ENCODE results near the gene USP26.
"Not testable (repeated sequence)": the region's sequence is repeated elsewhere in the genome, so short reads cannot be mapped to it uniquely, and the experiment has no call there.

USP26 gene

DNA sequence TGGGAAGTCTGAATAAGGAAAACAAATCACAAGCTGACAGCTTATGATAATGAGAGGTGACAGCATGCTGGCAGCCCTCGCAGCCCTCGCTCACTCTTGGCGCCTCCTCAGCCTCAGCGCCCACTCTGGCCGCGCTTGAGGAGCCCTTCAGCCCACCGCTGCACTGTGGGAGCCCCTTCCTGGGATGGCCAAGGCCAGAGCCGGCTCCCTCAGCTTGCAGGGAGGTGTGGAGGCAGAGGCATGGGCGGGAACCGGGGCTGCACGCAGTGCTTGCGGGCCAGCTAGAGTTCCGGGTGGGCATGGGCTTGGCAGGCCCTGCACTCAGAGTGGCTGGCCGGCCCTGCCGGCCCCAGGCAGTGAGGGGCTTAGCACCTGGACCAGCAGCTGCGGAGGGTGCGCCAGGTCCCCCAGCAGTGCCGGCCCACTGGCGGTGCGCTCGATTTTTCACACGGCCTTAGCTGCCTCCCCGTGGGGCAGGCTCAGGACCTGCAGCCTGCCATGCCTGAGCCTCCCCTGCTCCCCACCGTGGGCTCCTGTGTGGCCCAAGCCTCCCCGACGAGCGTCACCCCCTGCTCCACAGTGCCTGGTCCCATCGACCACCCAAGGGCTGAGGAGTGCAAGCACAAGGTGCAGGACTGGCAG is 52.6 kb downstream of the USP26 start:
- not testable (repeated sequence) for H3K27ac ChIP-seq (ENCODE audit: insufficient read depth, low read length, poor library complexity, severe bottlenecking); H3K9me3 ChIP-seq (ENCODE audit: control insufficient read depth, low read length); H3K4me1 ChIP-seq (ENCODE audit: control insufficient read depth, insufficient read depth, low read length, poor library complexity, severe bottlenecking); DNase-seq; H3K27me3 ChIP-seq (replicated peaks; ENCODE audit: control insufficient read depth, insufficient read depth, low read length, poor library complexity, severe bottlenecking); H3K36me3 ChIP-seq (ENCODE audit: control insufficient read depth, insufficient read depth, low read length); H3K4me3 ChIP-seq (ENCODE audit: insufficient read depth, low read depth, low read length, poor library complexity, severe bottlenecking)

GRCh38 chrX:133042260-133042659 is 54.6 kb downstream of the USP26 start:
- DNase-seq: no peak
- Histone ChIP-seq H3K4me1 (ENCODE audit: control insufficient read depth, insufficient read depth, low read length, poor library complexity, severe bottlenecking) (no peaks in the 10 kb centered on the region), H3K36me3 (ENCODE audit: control insufficient read depth, insufficient read depth, low read length) (no peaks in the 10 kb centered on the region), H3K27me3 (replicated peaks; ENCODE audit: control insufficient read depth, insufficient read depth, low read length, poor library complexity, severe bottlenecking) (no peaks in the 10 kb centered on the region), H3K27ac (ENCODE audit: insufficient read depth, low read length, poor library complexity, severe bottlenecking) (no peak overlapping the region), H3K9me3 (ENCODE audit: control insufficient read depth, low read length) (no peaks in the 10 kb centered on the region), H3K4me3 (ENCODE audit: insufficient read depth, low read depth, low read length, poor library complexity, severe bottlenecking) (no peak overlapping the region)

- Histone ChIP-seq H3K9me3 (ENCODE audit: control insufficient read depth, low read length) (no peaks in the 10 kb centered on the region), H3K4me3 (ENCODE audit: insufficient read depth, low read depth, low read length, poor library complexity, severe bottlenecking) (no peak overlapping the region), H3K27ac (ENCODE audit: insufficient read depth, low read length, poor library complexity, severe bottlenecking) (no peak overlapping the region), H3K36me3 (ENCODE audit: control insufficient read depth, insufficient read depth, low read length) (no peaks in the 10 kb centered on the region), H3K27me3 (replicated peaks; ENCODE audit: control insufficient read depth, insufficient read depth, low read length, poor library complexity, severe bottlenecking) (no peaks in the 10 kb centered on the region), H3K4me1 (ENCODE audit: control insufficient read depth, insufficient read depth, low read length, poor library complexity, severe bottlenecking) (no peaks in the 10 kb centered on the region)
- no peak for DNase-seq
These were observed 63.9 kb downstream of the USP26 start for GRCh38 chrX:133033010-133033409.

DNA sequence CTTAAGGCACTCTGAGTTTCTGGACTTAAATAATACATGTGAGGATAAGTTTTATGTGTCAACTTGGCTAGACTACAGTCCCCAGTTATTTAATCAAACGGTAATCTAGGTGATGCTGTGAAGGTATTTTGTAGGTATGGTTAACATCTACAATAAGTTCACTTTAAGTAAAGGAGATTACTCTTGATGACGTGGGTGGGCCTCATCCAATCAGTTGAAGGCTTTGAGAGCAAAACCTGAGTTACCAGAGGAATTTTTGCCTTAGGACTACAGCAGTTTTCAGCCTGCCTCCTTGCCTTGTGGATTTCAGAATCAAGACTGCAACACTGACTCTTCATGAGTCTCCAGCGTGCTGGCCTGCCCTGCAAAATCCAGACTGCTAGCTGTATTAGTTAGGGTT is 78.7 kb downstream of the USP26 start:
- H3K4me3 ChIP-seq (ENCODE audit: insufficient read depth, low read depth, low read length, poor library complexity, severe bottlenecking): no peak overlapping the region
- no peaks in the 10 kb centered on the region for H3K9me3 ChIP-seq (ENCODE audit: control insufficient read depth, low read length)
- no peaks in the 10 kb centered on the region for H3K4me1 ChIP-seq (ENCODE audit: control insufficient read depth, insufficient read depth, low read length, poor library complexity, severe bottlenecking)
- H3K36me3 ChIP-seq (ENCODE audit: control insufficient read depth, insufficient read depth, low read length): no peaks in the 10 kb centered on the region
- no peak for DNase-seq
- H3K27ac ChIP-seq (ENCODE audit: insufficient read depth, low read length, poor library complexity, severe bottlenecking): no peak overlapping the region
- H3K27me3 ChIP-seq (replicated peaks; ENCODE audit: control insufficient read depth, insufficient read depth, low read length, poor library complexity, severe bottlenecking): no peaks in the 10 kb centered on the region

DNA sequence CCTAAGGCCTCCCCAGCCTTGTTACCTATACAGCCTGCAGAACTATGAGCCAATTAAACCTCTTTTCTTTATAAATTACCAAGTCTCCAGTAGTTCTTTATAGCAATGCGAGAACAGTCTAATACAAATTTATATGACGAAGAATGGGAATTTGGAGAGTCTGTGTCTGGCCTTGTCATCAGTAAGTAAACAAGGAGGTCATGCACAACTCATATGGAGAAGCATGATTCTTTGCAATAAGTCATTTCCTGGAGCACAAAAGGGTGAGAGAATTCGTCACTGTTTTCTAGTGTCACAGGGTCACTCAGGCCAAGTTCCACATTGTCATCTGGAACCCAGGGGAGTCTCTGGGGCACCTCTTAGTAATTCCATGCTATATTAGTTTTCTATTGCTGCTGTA is 89.5 kb downstream of the USP26 start:
- H3K27ac ChIP-seq (ENCODE audit: insufficient read depth, low read length, poor library complexity, severe bottlenecking): no peak overlapping the region
- DNase-seq: no peak
- no peak overlapping the region for H3K4me3 ChIP-seq (ENCODE audit: insufficient read depth, low read depth, low read length, poor library complexity, severe bottlenecking)
- H3K9me3 ChIP-seq (ENCODE audit: control insufficient read depth, low read length): no peaks in the 10 kb centered on the region
- no peaks in the 10 kb centered on the region for H3K27me3 ChIP-seq (replicated peaks; ENCODE audit: control insufficient read depth, insufficient read depth, low read length, poor library complexity, severe bottlenecking)
- H3K4me1 ChIP-seq (ENCODE audit: control insufficient read depth, insufficient read depth, low read length, poor library complexity, severe bottlenecking): no peaks in the 10 kb centered on the region
- no peaks in the 10 kb centered on the region for H3K36me3 ChIP-seq (ENCODE audit: control insufficient read depth, insufficient read depth, low read length)

- no peak for DNase-seq
- Histone ChIP-seq H3K9me3 (ENCODE audit: control insufficient read depth, low read length) (no peaks in the 10 kb centered on the region), H3K4me1 (ENCODE audit: control insufficient read depth, insufficient read depth, low read length, poor library complexity, severe bottlenecking) (no peaks in the 10 kb centered on the region), H3K4me3 (ENCODE audit: insufficient read depth, low read depth, low read length, poor library complexity, severe bottlenecking) (no peak overlapping the region), H3K27ac (ENCODE audit: insufficient read depth, low read length, poor library complexity, severe bottlenecking) (no peak overlapping the region), H3K27me3 (replicated peaks; ENCODE audit: control insufficient read depth, insufficient read depth, low read length, poor library complexity, severe bottlenecking) (no peaks in the 10 kb centered on the region), H3K36me3 (ENCODE audit: control insufficient read depth, insufficient read depth, low read length) (no peaks in the 10 kb centered on the region)
These were observed 91.3 kb downstream of the USP26 start for GRCh38 chrX:133005616-133006015.

DNA sequence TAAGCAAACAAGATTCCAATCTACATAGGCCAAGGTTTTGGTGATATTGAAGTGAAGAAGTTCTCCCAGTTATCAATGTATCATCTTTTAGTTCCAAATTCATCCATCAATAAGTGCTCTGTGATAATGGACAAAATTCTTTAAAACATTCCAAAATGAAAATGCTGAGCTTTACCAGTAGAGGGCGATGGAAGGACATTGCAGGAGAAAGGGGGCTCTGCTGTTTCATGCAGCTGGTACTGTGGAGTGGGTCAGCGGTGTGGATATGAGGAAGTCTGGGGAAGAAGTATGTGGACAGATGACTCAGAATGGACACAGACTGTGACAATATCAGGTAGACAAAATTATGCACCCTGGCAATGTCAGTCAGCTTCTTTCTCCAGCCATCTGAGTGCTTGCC is 91.9 kb downstream of the USP26 start:
- Histone ChIP-seq H3K4me1 (ENCODE audit: control insufficient read depth, insufficient read depth, low read length, poor library complexity, severe bottlenecking) (no peaks in the 10 kb centered on the region), H3K9me3 (ENCODE audit: control insufficient read depth, low read length) (no peaks in the 10 kb centered on the region), H3K4me3 (ENCODE audit: insufficient read depth, low read depth, low read length, poor library complexity, severe bottlenecking) (no peak overlapping the region), H3K27me3 (replicated peaks; ENCODE audit: control insufficient read depth, insufficient read depth, low read length, poor library complexity, severe bottlenecking) (no peaks in the 10 kb centered on the region), H3K36me3 (ENCODE audit: control insufficient read depth, insufficient read depth, low read length) (no peaks in the 10 kb centered on the region), H3K27ac (ENCODE audit: insufficient read depth, low read length, poor library complexity, severe bottlenecking) (no peak overlapping the region)
- DNase-seq: no peak

- Histone ChIP-seq H3K9me3 (ENCODE audit: control insufficient read depth, low read length) (no peaks in the 10 kb centered on the region), H3K4me1 (ENCODE audit: control insufficient read depth, insufficient read depth, low read length, poor library complexity, severe bottlenecking) (no peaks in the 10 kb centered on the region), H3K36me3 (ENCODE audit: control insufficient read depth, insufficient read depth, low read length) (no peaks in the 10 kb centered on the region), H3K27me3 (replicated peaks; ENCODE audit: control insufficient read depth, insufficient read depth, low read length, poor library complexity, severe bottlenecking) (no peaks in the 10 kb centered on the region), H3K4me3 (ENCODE audit: insufficient read depth, low read depth, low read length, poor library complexity, severe bottlenecking) (no peak overlapping the region), H3K27ac (ENCODE audit: insufficient read depth, low read length, poor library complexity, severe bottlenecking) (no peak overlapping the region)
- DNase-seq: no peak
These were observed 97.7 kb downstream of the USP26 start for GRCh38 chrX:132999209-132999608.

DNA sequence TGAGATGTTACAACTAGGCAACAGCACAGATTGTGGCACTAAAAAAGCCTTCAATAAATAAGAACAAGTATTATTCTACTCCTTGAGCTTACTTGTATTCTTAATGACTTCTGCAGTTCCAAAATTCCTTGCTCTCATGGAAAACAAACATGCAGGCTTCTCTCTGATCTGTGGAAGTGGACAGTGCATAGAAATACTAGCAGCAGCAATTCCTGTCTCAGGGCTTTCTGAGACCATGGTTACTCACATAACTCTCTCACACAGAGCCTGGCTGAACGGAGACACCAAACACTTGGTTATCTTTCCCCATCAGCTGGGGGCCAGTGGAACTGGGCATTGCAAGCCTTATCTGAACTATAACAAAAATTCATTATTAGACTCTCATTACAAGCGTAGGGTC is 106.1 kb downstream of the USP26 start:
- Histone ChIP-seq H3K27me3 (replicated peaks; ENCODE audit: control insufficient read depth, insufficient read depth, low read length, poor library complexity, severe bottlenecking) (no peaks in the 10 kb centered on the region), H3K4me3 (ENCODE audit: insufficient read depth, low read depth, low read length, poor library complexity, severe bottlenecking) (no peak overlapping the region), H3K9me3 (ENCODE audit: control insufficient read depth, low read length) (no peaks in the 10 kb centered on the region), H3K27ac (ENCODE audit: insufficient read depth, low read length, poor library complexity, severe bottlenecking) (no peak overlapping the region), H3K4me1 (ENCODE audit: control insufficient read depth, insufficient read depth, low read length, poor library complexity, severe bottlenecking) (no peaks in the 10 kb centered on the region), H3K36me3 (ENCODE audit: control insufficient read depth, insufficient read depth, low read length) (no peaks in the 10 kb centered on the region)
- no peak for DNase-seq

- DNase-seq: no peak
- H3K27ac ChIP-seq (ENCODE audit: insufficient read depth, low read length, poor library complexity, severe bottlenecking): no peak overlapping the region
- no peaks in the 10 kb centered on the region for H3K9me3 ChIP-seq (ENCODE audit: control insufficient read depth, low read length)
- no peaks in the 10 kb centered on the region for H3K4me1 ChIP-seq (ENCODE audit: control insufficient read depth, insufficient read depth, low read length, poor library complexity, severe bottlenecking)
- H3K36me3 ChIP-seq (ENCODE audit: control insufficient read depth, insufficient read depth, low read length): no peaks in the 10 kb centered on the region
- H3K4me3 ChIP-seq (ENCODE audit: insufficient read depth, low read depth, low read length, poor library complexity, severe bottlenecking): no peak overlapping the region
- H3K27me3 ChIP-seq (replicated peaks; ENCODE audit: control insufficient read depth, insufficient read depth, low read length, poor library complexity, severe bottlenecking): no peaks in the 10 kb centered on the region
These were observed 110.4 kb downstream of the USP26 start for GRCh38 chrX:132986556-132986955.

Measured in effector memory CD4-positive, alpha-beta T cell (primary cell).